Progenitor cell of endocrine pancreas (in vitro differentiated cells): ENCODE data around the gene NR2C1. TPM values are rescaled to one million over a fixed set of nuclear protein-coding genes. Genes with fewer than 3 reads are reported as not detected.
A peak's percentile ranks its signal among the peaks of the same experiment; 100 is the strongest.
"Not testable (repeated sequence)": the region's sequence is repeated elsewhere in the genome, so short reads cannot be mapped to it uniquely, and the experiment has no call there.

ENCODE experiments used
- DNase-seq: peaks from one replicate; pipeline ENCODE4 v3.0.0; 2021; ENCODE audit warnings: low spot score; ENCODE audit not compliant: unreplicated experiment
- H3K27ac Mint-ChIP-seq: 2 replicates; pipeline ENCODE4 v1.8.0; 2021; ENCODE audit warnings: mild to moderate bottlenecking, moderate library complexity, mixed read lengths
- H3K27me3 Mint-ChIP-seq: 2 replicates; pipeline ENCODE4 v1.8.0; 2021; ENCODE audit warnings: mixed read lengths
- H3K36me3 Mint-ChIP-seq: 2 replicates; pipeline ENCODE4 v1.8.0; 2022; ENCODE audit warnings: mixed read lengths; ENCODE audit not compliant: insufficient read depth
- H3K4me1 Mint-ChIP-seq: 2 replicates; pipeline ENCODE4 v1.8.0; 2021; ENCODE audit warnings: low read depth, mixed read lengths
- H3K4me3 Mint-ChIP-seq: 2 replicates; pipeline ENCODE4 v1.8.0; 2021; ENCODE audit warnings: low read depth, mild to moderate bottlenecking, moderate library complexity, mixed read lengths
- H3K9me3 Mint-ChIP-seq: 2 replicates; pipeline ENCODE4 v1.8.0; 2021; ENCODE audit warnings: low read depth, mixed read lengths
- CTCF ChIP-seq: fragments of 200-600 bp; sonication (generic); IDR thresholded peaks from one replicate; pipeline ENCODE4 v1.5.0; 2021; ENCODE audit warnings: antibody characterized with exemption, mild to moderate bottlenecking; ENCODE audit not compliant: unreplicated experiment
- total RNA-seq: library from RNA; stranded (reverse); gene quantifications from 2 replicates; pipeline ENCODE4 v1.2.1, GENCODE V29; 2021

NR2C1 gene
- total RNA-seq, 1 donor from 2014 or later, result 58.9 TPM

GRCh38 chr12:95104919-95105452 is 31.6 kb upstream of the NR2C1 start:
- H3K4me1 Mint-ChIP-seq, result peaks cover 9% of the 10 kb centered on the region
- DNase-seq, result no peak
- H3K4me3 Mint-ChIP-seq, result no peak overlapping the region
- no peak overlapping the region for H3K27ac Mint-ChIP-seq
- H3K27me3 Mint-ChIP-seq, result no peaks in the 10 kb centered on the region
- no peaks in the 10 kb centered on the region for H3K9me3 Mint-ChIP-seq
- peaks cover 41% of the 10 kb centered on the region for H3K36me3 Mint-ChIP-seq
- no peak for TF ChIP-seq CTCF

- Mint-ChIP-seq H3K4me3 (no peak overlapping the region), H3K27me3 (no peaks in the 10 kb centered on the region), H3K36me3 (peaks cover 41% of the 10 kb centered on the region), H3K27ac (no peak overlapping the region), H3K4me1 (peaks cover 22% of the 10 kb centered on the region), H3K9me3 (no peaks in the 10 kb centered on the region)
- DNase-seq, result no peak
- TF ChIP-seq CTCF, result no peak
Observed at GRCh38 chr12:95102916-95103671, 29.7 kb upstream of the NR2C1 start.

GRCh38 chr12:95101957-95102356 is 28.5 kb upstream of the NR2C1 start:
- H3K36me3 Mint-ChIP-seq, result peaks cover 39% of the 10 kb centered on the region
- peaks cover 25% of the 10 kb centered on the region for H3K4me1 Mint-ChIP-seq
- H3K4me3 Mint-ChIP-seq, DNase-seq, H3K9me3 Mint-ChIP-seq, H3K27ac Mint-ChIP-seq, H3K27me3 Mint-ChIP-seq: not testable (repeated sequence)

- Mint-ChIP-seq H3K4me1 (peaks cover 28% of the 10 kb centered on the region), H3K4me3 (no peak overlapping the region), H3K27ac (peak overlapping the region; percentile 53), H3K9me3 (no peaks in the 10 kb centered on the region), H3K36me3 (peaks cover 33% of the 10 kb centered on the region), H3K27me3 (no peaks in the 10 kb centered on the region)
- no peak for TF ChIP-seq CTCF
- no peak for DNase-seq
Observed at GRCh38 chr12:95100264-95101190, 27.1 kb upstream of the NR2C1 start.

- Mint-ChIP-seq H3K4me3 (no peak overlapping the region), H3K9me3 (no peaks in the 10 kb centered on the region), H3K36me3 (peaks cover 29% of the 10 kb centered on the region), H3K4me1 (peaks cover 28% of the 10 kb centered on the region), H3K27ac (peak overlapping the region; percentile 53), H3K27me3 (no peaks in the 10 kb centered on the region)
- DNase-seq, result no peak
- no peak for TF ChIP-seq CTCF
Observed at GRCh38 chr12:95099270-95099790, 25.9 kb upstream of the NR2C1 start.
